GM19324 (cell line): Measurements from ENCODE around the gene GALNT7.

Experiments
- ATAC-seq: cut with Tn5 transposase; IDR thresholded peaks from one replicate; pipeline ENCODE4 v1.9.1; 2021; ENCODE audit warnings: mild to moderate bottlenecking, moderate library complexity; ENCODE audit not compliant: unreplicated experiment, low FRiP score

GALNT7 gene

DNA sequence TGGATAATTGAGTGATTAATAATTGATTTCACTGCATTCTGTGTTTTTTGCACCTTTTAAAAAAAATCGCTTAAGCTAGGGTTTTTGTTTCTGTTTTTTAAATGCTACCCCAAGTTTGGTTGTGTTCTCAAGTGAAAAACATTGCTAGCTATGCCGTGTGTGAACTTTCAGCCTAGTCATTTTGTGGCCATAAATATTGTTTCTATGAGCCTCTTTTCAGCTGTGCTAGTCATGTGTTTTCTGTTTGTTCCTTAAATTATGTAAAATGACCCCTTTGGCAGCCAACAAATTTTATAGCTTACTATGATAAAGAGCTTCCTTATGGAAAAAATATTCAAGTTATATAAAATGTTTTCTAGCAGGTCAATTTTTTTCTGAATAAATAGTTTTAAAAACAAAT is 59.1 kb downstream of the GALNT7 start:
- ATAC-seq: no peak

DNA sequence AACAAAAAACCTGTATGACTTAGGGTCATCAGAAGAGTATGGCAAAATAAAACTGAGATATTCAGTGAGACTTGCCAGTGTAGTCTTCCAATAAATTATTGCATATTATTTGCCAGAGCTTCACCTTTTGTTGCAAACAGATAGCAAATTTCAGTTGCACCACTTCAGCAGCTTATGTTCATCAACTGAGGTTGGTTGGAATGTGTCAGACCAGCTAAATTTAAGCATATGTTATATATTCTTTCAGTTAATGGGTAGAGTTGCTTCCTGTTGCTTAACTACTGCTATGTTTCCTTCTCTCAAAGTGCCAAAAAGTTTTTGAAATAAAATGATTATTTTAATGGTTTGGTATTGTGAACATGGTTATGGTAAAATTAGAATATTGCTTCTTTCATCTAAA is 61.5 kb downstream of the GALNT7 start:
- no peak for ATAC-seq

- no peak for ATAC-seq
Measured at GRCh38 chr4:173231916-173232315, 63.3 kb downstream of the GALNT7 start.

DNA sequence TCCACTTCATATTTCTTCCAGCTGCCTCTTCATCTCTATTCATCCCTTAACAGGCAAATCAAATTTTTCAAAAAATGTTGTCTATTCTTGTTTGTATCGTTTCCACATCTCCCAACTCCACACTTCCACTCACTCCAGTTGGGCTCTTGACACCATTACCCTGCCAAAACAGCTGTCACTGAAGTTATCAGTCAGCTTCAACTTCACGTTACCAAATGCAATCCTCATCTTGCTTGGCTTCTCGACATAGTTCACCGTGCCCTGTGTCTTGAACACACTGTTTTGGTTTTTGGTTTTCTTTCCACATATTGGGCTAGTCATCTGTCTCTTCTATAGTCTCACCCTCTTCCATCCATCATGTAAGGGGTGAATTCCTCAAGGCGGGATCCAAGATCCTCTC is 65.2 kb downstream of the GALNT7 start:
- ATAC-seq: no peak

DNA sequence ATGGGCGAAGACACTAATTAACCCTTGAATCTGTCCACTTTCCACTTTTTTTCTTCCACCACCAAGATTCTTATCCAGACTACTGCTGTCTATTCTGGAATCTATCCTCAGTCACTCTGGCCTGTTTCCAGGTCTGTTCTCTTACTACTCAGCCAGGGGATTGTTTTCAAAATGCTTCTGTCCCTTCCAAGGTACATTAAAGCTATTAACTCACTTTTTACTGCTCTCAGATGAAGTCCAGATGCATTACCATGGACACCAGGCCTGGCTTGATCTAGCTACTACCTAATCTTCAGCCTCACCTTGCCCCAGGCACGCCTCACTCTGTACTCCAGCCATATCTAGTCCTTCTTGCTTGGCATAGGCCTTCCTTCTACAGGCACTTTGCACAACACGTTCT is 66.4 kb downstream of the GALNT7 start:
- ATAC-seq: no peak

GRCh38 chr4:173236301-173236700 is 67.7 kb downstream of the GALNT7 start:
- ATAC-seq: no peak

DNA sequence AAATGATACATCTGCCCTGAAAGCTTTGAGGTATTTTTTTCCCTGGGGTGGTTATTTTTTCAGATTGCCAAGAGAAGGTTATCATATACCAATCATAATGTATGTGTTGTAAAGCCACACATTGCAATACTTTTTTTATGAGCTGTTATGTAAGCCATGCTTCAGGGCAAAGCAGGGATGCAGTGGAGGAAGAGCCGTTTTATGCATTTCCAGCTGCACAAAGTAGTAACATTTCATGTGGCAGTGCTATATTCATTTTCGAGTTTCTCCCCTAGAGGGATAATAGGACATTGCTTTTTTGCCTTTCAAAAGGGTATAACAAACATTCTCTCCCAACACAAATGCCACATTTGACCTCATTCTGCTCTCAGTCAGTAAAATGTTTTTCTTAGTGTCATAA is 68.5 kb downstream of the GALNT7 start:
- ATAC-seq: no peak

DNA sequence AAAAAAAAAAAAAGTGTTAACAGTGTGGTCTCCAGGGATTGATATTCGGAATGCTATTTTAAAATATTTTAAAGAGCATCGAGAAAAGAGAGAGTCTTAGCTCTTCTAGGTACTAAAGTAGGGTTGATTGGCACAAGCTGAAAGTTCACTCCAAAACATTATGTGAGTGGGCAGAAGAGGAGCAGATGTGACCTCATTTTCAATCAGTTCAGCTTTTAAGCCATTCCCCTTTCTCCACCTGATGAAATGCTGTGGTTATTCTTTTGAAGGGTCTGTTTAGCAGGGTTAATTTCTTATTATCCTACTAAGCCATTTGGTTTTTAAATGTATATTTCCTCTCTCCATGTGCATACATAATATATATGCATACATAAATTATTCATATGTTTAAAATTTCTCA is 69.2 kb downstream of the GALNT7 start:
- no peak for ATAC-seq

DNA sequence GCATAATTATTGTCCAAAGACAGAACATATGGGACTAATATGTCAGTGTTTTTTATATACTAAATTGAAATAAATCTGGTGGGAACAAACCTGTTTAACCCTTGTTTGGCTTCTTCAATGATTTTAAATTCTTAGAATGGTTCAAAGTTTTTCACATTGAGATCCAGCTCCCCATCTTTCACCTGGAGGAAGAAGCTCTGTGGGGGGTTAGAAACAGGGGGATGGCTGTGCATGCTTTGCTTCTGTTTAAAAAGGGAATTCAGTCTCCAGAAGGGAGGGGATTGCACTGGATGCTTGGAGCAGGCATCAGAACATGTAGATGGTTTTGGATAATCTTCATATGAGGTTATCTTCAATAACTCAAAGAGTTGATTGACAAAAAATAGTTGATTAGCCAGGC is 72.1 kb downstream of the GALNT7 start:
- ATAC-seq: no peak

DNA sequence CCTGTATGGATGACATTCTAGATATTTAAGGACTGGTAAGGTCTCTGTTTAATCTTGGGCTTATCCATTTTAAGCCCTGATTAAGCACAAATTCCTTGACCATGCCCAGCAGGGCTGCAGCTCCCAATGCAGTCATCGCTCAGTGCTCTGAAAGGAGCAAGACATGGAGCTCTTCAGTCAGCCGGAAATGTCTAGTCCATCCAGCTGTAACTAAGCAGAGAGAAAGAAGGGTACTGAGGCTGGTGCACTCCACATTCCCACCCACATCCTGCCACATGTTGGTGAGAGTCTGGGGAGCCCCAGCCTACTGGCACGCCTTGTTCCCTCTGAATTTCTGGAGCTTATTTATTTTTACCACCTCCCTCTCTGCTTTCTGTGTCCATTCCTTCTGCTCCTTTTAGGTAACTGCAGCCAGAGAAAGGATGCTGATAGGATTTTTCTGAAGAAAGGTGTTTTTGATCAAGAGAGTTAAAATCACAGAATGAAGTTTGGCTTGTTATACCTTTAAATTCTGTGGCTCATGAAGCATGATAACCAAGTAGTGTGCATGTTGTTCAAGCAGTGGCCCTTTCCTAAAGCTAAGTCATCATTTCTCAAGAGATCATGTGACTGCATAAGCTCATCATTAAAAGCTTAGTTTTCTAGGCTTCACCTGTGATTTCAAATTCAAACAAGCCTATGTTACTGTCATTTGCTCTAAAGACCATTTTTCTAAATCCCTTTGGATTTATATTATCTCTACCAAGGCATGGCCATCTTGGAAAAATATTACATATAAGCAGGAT is 74.0 kb downstream of the GALNT7 start:
- no peak for ATAC-seq

GRCh38 chr4:173243321-173243720 is 74.7 kb downstream of the GALNT7 start:
- ATAC-seq: no peak

- ATAC-seq: peak; percentile 78
Measured at GRCh38 chr4:173243917-173244658, 75.5 kb downstream of the GALNT7 start.

DNA sequence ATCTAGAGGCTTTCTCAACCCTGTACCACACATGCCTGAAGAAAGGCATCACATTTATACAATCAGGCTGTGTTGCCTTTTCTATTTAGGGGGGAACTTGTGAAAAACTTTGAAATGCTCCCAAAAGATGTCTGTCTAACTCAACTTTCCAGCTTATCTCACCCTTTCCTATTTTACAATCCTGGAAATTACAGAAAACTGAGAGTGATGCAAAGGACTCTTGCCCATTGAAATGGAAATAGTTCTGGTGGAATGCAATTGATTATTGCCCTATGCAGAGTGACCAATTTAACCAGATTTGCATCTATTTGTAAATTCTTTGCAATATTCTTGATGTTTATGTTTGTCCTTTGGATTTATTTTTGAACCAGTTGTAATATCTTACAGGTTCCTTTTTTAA is 77.3 kb downstream of the GALNT7 start:
- ATAC-seq: no peak

GRCh38 chr4:173246719-173247118 is 78.1 kb downstream of the GALNT7 start:
- peak; percentile 75 for ATAC-seq

- peak; percentile 4 for ATAC-seq
Measured at GRCh38 chr4:173247321-173247720, 78.7 kb downstream of the GALNT7 start.

DNA sequence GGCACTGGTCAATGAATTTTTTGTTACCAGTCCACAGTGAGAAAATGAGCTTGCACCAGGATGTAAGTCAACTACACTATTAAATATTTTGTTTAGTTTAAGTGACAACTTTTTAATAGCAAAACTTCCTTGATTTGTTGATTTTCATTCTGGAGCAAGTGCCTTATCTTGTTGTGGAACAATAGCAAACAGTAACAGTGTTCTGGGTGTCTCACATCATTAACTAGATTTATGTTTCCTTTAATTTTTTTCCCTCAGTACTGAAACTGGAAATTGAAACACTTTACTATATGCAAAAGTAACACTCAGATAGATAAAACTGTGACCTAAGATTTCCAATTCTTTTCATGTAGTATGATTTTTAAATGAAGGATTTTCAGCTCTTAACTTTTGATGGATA is 80.1 kb downstream of the GALNT7 start:
- ATAC-seq: no peak

DNA sequence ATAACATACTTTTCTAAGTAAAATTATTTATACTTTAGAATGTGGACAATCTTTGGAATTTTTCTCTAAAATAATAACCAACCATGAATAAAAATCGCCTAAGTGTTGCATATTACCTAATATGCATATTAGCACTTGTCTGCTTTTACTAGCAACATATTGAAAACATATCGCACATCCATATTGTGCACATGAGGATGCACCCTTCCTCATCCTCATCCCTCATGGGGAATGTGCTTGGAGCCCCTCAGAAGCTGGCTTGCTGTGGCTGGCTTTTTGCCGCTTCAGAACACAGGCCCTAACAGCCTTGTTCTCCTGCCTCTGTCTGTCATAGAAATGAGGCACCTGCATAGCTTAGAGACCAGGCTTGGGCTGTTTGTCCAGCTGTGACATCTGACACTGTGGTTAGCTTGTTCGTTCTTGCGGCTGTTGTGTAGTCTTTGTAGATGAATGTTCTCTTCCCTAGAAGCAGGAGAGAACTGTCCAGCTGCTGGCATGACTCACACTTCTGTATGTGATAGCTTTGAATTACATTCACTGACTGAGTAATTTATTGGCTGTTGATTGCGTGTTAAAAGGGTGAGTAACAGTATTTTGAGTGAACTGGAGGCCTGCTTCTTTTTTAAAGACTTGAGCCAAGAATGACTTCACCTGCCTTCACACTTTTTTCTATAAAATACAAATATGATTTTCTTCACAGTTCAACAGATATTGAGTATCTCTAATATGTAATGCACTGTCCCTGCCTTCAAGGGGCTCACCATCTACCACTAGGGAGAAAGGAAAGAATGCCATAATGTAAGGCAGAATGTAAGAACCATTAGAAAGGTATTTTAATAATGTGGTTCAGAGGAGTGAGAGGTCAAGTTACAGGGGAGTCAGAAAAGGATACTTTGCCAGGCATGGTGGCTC is 83.7 kb downstream of the GALNT7 start:
- ATAC-seq: no peak

DNA sequence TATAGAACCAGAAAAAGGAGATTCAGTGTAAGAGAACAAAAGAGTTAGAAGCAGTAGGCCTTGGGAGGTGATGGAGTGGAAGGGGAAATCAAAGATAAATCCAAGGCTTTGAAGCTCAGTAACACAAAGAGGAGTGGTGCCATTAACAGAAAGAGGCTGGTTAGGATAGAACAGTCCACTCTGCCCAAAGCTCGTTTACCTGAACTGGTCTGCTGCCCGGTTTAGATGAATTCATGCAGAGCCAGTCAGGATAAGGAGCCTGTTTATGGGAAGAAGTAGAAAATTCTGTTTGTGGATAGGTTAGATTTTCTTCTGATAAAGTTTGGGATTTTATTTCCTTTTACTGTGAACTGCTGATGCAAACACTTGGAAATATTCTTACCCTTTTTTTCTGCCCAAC is 85.0 kb downstream of the GALNT7 start:
- no peak for ATAC-seq

DNA sequence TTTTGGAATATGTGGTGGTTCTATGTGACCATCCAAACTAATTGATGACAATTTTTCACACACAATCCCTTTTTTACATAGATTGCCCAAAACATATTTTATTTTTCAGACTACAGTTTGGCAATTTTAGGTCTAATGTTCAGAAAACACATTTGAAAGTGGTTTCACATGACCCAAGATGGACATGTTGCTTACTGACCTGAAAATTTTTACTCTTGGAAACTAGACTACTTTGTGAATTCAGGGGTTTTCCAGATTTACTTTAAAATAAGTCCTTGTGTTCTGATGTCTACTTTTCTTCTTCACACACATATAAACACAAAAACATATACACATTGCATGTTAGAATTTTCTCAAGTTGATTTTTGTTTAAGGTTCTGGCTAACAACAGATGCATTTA is 86.0 kb downstream of the GALNT7 start:
- ATAC-seq: no peak

DNA sequence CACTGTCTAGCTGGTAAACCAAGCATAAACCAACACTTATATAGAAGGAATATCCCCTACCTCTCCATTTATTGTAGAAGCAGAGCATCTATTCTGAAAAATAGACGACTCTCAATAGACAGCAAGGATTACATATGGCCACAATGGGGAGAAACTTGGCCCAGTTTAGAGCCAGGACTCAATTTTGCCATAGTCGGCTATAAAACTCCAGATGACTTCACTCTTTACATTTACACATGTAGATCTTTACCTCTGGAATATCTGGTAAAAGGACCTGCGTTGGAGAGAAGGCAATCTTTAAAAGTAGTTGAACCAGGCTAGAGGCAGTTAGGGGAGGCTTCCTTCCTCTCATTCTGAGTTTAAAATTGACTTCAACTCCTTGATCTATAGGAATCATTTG is 88.2 kb downstream of the GALNT7 start:
- ATAC-seq: no peak
